SU-DHL-6 (cell line): Measurements from ENCODE around the gene UNC5A.

Source experiments
- H2AFZ ChIP-seq: fragments of 200-600 bp; sonication (generic); 2 replicates; pipeline ENCODE4 v1.6.1; 2014; ENCODE audit warnings: low read depth, mild to moderate bottlenecking, moderate library complexity, mixed read lengths, antibody characterized with exemption, low read length; ENCODE audit not compliant: severe bottlenecking
- H3F3A ChIP-seq: fragments of 200-600 bp; shearing (Covaris generic); 2 replicates; pipeline ENCODE4 v1.6.0; 2016; ENCODE audit warnings: antibody characterized with exemption, mild to moderate bottlenecking; ENCODE audit not compliant: insufficient read depth
- H3K27ac ChIP-seq: fragments of 200-600 bp; sonication (generic); 2 replicates; pipeline ENCODE4 v1.5.1; 2016; ENCODE audit warnings: low read depth, mild to moderate bottlenecking, low read length, moderate library complexity, mixed read lengths
- H3K27me3 ChIP-seq: fragments of 200-600 bp; sonication (generic), shearing (Covaris generic); 2 replicates; pipeline ENCODE4 v1.6.0; 2014; ENCODE audit warnings: mild to moderate bottlenecking, low read length
- H3K36me3 ChIP-seq: fragments of 200-600 bp; sonication (generic); 2 replicates; pipeline ENCODE4 v1.6.1; 2014; ENCODE audit warnings: mild to moderate bottlenecking, low read length, mixed read lengths
- H3K4me2 ChIP-seq: fragments of 300-600, 200-600 bp; shearing (Covaris generic), sonication (generic); 2 replicates; pipeline ENCODE4 v1.6.0; 2014; ENCODE audit warnings: low read length, low read depth, mild to moderate bottlenecking; ENCODE audit not compliant: poor library complexity, severe bottlenecking
- H3K4me3 ChIP-seq: fragments of 200-600 bp; sonication (generic); 2 replicates; pipeline ENCODE4 v1.5.1; 2014; ENCODE audit warnings: antibody characterized with exemption, low read length, mild to moderate bottlenecking, mixed read lengths; ENCODE audit not compliant: insufficient read depth, poor library complexity, severe bottlenecking
- H3K79me2 ChIP-seq: fragments of 200-600 bp; sonication (generic); 2 replicates; pipeline ENCODE4 v1.6.1; 2014; ENCODE audit warnings: mild to moderate bottlenecking, low read length, moderate library complexity; ENCODE audit not compliant: insufficient read depth
- H3K9ac ChIP-seq: fragments of 200-600 bp; sonication (generic); 2 replicates; pipeline ENCODE4 v1.7.0; 2014; ENCODE audit warnings: mild to moderate bottlenecking, low read length
- H3K9me2 ChIP-seq: fragments of 200-600 bp; sonication (generic); replicated peaks from 2 replicates; pipeline ENCODE4 v1.6.1; 2014; ENCODE audit warnings: low read length; ENCODE audit not compliant: insufficient read depth
- H3K9me3 ChIP-seq: fragments of 200-600 bp; sonication (generic); 2 replicates; pipeline ENCODE4 v1.6.1; 2014; ENCODE audit warnings: low read length, mixed read lengths; ENCODE audit not compliant: insufficient read depth
- H4K20me1 ChIP-seq: fragments of 200-600 bp; sonication (generic); 2 replicates; pipeline ENCODE4 v1.6.1; 2014; ENCODE audit warnings: low read depth, mild to moderate bottlenecking, antibody characterized with exemption, low read length, moderate library complexity, mixed read lengths
- CTCF ChIP-seq: fragments of 200-600 bp; sonication (generic); IDR thresholded peaks from one replicate; pipeline ENCODE4 v1.5.1; 2017; ENCODE audit warnings: antibody characterized with exemption, mild to moderate bottlenecking, low read length, moderate library complexity; ENCODE audit not compliant: insufficient read depth, poor library complexity, severe bottlenecking
- EZH2phosphoT487 ChIP-seq: fragments of 200-600 bp; sonication (generic), shearing (Covaris generic); conservative IDR thresholded peaks from 2 replicates; pipeline ENCODE4 v1.6.1; 2018; ENCODE audit warnings: mild to moderate bottlenecking, antibody characterized with exemption, low read length, moderate library complexity, mixed read lengths

Gene UNC5A

DNA sequence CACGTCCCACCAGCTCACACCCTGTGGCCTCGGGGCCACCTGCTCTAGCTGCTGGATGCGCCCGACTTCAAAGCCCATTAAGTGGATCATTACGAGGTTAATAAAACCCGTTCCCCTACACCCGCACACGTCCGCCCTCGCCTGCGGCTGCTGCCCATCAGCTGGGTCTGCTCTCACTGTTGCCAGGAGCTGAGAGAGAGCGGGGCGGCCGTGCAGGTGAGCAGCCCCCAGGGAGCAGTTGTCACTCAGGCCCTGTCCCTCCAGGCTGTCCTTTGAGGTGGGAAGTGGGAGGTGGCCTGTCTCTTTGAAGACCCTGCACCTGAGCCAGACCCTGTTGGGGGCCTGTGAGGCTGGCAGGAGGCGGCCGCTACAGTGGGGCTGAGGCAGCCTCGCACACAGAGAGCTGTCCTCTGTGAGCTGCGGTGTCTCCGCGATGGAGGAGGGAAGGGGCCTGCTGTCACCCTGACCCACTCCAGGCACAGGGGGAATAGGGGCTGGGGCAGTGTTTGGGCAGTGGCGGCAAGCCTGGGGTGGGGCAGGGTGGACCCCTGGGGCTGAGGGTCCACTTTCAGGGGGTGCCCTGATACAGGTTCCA is 12.8 kb upstream of the UNC5A start:
- no peaks in the 10 kb centered on the region for H4K20me1 ChIP-seq
- TF ChIP-seq CTCF (no peak), EZH2phosphoT487 (no peak)

GRCh38 chr5:176798086-176798876 is 12.1 kb upstream of the UNC5A start:
- Histone ChIP-seq H3K9ac (no peak overlapping the region), H3K4me2 (no peak overlapping the region), H3K27ac (no peak overlapping the region), H3K4me3 (no peak overlapping the region), H4K20me1 (no peaks in the 10 kb centered on the region), H3K9me3 (no peaks in the 10 kb centered on the region), H3K79me2 (no peaks in the 10 kb centered on the region), H2AFZ (no peak overlapping the region), H3K36me3 (no peaks in the 10 kb centered on the region), H3F3A (no peaks in the 10 kb centered on the region), H3K27me3 (no peaks in the 10 kb centered on the region), H3K9me2 (no peaks in the 10 kb centered on the region)
- TF ChIP-seq EZH2phosphoT487 (no peak), CTCF (no peak)

More for the DNA sequence above, 12.8 kb upstream of the UNC5A start:
- Histone ChIP-seq H3K27ac (no peak overlapping the region), H3K4me3 (no peak overlapping the region), H3K9me3 (no peaks in the 10 kb centered on the region), H3K4me2 (no peak overlapping the region), H2AFZ (no peak overlapping the region), H3K9ac (no peak overlapping the region), H3K79me2 (no peaks in the 10 kb centered on the region), H3K27me3 (no peaks in the 10 kb centered on the region), H3K9me2 (no peaks in the 10 kb centered on the region), H3K36me3 (no peaks in the 10 kb centered on the region), H3F3A (no peaks in the 10 kb centered on the region)

DNA sequence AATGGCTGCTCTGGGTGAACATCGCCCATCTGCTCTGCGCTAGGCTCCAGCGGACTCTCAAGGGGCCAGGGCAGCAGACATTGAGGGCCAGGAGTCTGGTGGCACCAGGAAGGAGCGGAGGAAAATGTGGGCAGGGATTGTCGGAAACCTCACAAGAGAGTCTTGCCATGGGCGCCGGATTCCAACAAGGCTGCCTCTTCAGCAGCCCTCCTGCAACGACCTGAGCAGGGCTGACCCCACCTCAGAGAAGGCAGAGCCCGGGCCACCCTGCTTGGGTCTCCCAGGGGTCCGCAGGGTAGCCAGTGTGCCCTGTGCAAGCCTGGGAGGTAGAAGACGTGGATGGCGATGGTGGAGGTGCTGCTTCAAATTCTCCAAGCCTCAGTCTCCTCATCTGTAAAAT is 11.4 kb upstream of the UNC5A start:
- Histone ChIP-seq H3K9me2 (no peaks in the 10 kb centered on the region), H4K20me1 (no peaks in the 10 kb centered on the region), H3K27me3 (no peaks in the 10 kb centered on the region), H3K27ac (no peak overlapping the region), H3K4me3 (no peak overlapping the region), H3K9ac (no peak overlapping the region), H3K79me2 (no peaks in the 10 kb centered on the region), H3K36me3 (no peaks in the 10 kb centered on the region), H2AFZ (no peak overlapping the region), H3K4me2 (no peak overlapping the region), H3K9me3 (no peaks in the 10 kb centered on the region), H3F3A (no peaks in the 10 kb centered on the region)
- TF ChIP-seq CTCF (no peak), EZH2phosphoT487 (no peak)
